IMR-90 (cell line): ENCODE data around the gene TMEM190. TPM values are rescaled to one million over a fixed set of nuclear protein-coding genes. Genes with fewer than 3 reads are reported as not detected.

Experiments used
- ATAC-seq: fragments of 200-7000 bp; cut with Tn5 transposase; 2 replicates; pipeline ENCODE4 v1.9.1; 2020; ENCODE audit warnings: low read depth, mild to moderate bottlenecking, moderate library complexity
- BruUV-seq: library from RNA; stranded (reverse); fragments of 400-500 nt; replicated peaks from 2 replicates; lab custom pipeline; 2021; lab: Mats Ljungman, UMichigan
- CTCF ChIA-PET: fragments of 300-600 bp; formaldehyde crosslinking; extraction: SDS; loops from one replicate; lab custom pipeline; 2021; ENCODE audit warnings: antibody characterized with exemption; lab: Yijun Ruan, JAX
- POLR2A ChIA-PET: fragments of 300-600 bp; sonication (Branson Sonifier 250); formaldehyde crosslinking; loops from one replicate; lab custom pipeline; 2022; ENCODE audit warnings: antibody characterized with exemption; ENCODE audit not compliant: unreplicated experiment; lab: Charles Lee
- DNase-seq: peaks from one replicate; pipeline ENCODE4 v3.0.0; 2013
- H2AFZ ChIP-seq: replicated peaks from 2 replicates; pipeline ENCODE3; 2013; ENCODE audit warnings: low read length, mild to moderate bottlenecking; ENCODE audit not compliant: poor library complexity
- H2AK5ac ChIP-seq: 2 replicates; pipeline ENCODE4 v1.6.1; 2013; ENCODE audit warnings: low read depth, low read length, inconsistent platforms
- H2AK9ac ChIP-seq: replicated peaks from 2 replicates; pipeline ENCODE3; 2013; ENCODE audit warnings: mild to moderate bottlenecking, low read depth, low read length, moderate library complexity; ENCODE audit not compliant: poor library complexity
- H2BK120ac ChIP-seq: 2 replicates; pipeline ENCODE4 v1.6.1; 2013; ENCODE audit warnings: low read depth, low read length, inconsistent platforms
- H2BK15ac ChIP-seq: 3 replicates; pipeline ENCODE4 v1.6.1; 2013; ENCODE audit warnings: low read depth, low read length, inconsistent platforms
- H2BK20ac ChIP-seq: 2 replicates; pipeline ENCODE4 v1.6.1; 2013; ENCODE audit warnings: low read depth, mild to moderate bottlenecking, inconsistent platforms, low read length, moderate library complexity
- H2BK5ac ChIP-seq: 2 replicates; pipeline ENCODE4 v1.6.1; 2013; ENCODE audit warnings: mild to moderate bottlenecking, low read depth, low read length, inconsistent platforms; ENCODE audit not compliant: poor library complexity, severe bottlenecking
- H3K14ac ChIP-seq: replicated peaks from 2 replicates; pipeline ENCODE4 v1.6.1; 2013; ENCODE audit warnings: low read depth, low read length, inconsistent platforms
- H3K18ac ChIP-seq: 2 replicates; pipeline ENCODE4 v1.6.1; 2013; ENCODE audit warnings: low read depth, low read length, control low read depth
- H3K23ac ChIP-seq: 2 replicates; pipeline ENCODE4 v1.6.1; 2013; ENCODE audit warnings: low read depth, low read length, inconsistent platforms
- H3K27ac ChIP-seq: 2 replicates; pipeline ENCODE4 v1.5.1; 2013; ENCODE audit warnings: mild to moderate bottlenecking, control low read depth, low read length; ENCODE audit not compliant: insufficient read depth
- H3K27me3 ChIP-seq: 2 replicates; pipeline ENCODE4 v1.6.1; 2013; ENCODE audit warnings: low read length; ENCODE audit not compliant: control insufficient read depth, insufficient read depth
- H3K36me3 ChIP-seq: 2 replicates; pipeline ENCODE4 v1.6.1; 2013; ENCODE audit warnings: low read length, mixed read lengths; ENCODE audit not compliant: control insufficient read depth, insufficient read depth
- H3K4ac ChIP-seq: 2 replicates; pipeline ENCODE4 v1.6.1; 2013; ENCODE audit warnings: low read depth, low read length, inconsistent platforms
- H3K4me1 ChIP-seq: 2 replicates; pipeline ENCODE4 v1.6.1; 2013; ENCODE audit warnings: low read length, mixed read lengths; ENCODE audit not compliant: control insufficient read depth, insufficient read depth
- H3K4me2 ChIP-seq: 2 replicates; pipeline ENCODE4 v1.6.1; 2013; ENCODE audit warnings: low read depth, mild to moderate bottlenecking, control low read depth, low read length, moderate library complexity
- H3K4me3 ChIP-seq: 2 replicates; pipeline ENCODE4 v1.5.1; 2013; ENCODE audit warnings: low read depth, mild to moderate bottlenecking, control low read depth, low read length, moderate library complexity; ENCODE audit not compliant: insufficient read depth
- H3K56ac ChIP-seq: 2 replicates; pipeline ENCODE4 v1.6.1; 2013; ENCODE audit warnings: low read length, inconsistent platforms; ENCODE audit not compliant: insufficient read depth; ENCODE audit errors: extremely low read depth
- H3K79me1 ChIP-seq, 2 experiments: 2 replicates each; pipeline ENCODE4 v1.6.1; 2013; ENCODE audit warnings: low read length in 2 of 2, inconsistent platforms in 1 of 2, low read depth in 1 of 2
- H3K9ac ChIP-seq: 2 replicates; pipeline ENCODE4 v1.6.1; 2013; ENCODE audit warnings: low read depth, low read length, control low read depth
- H3K9me1 ChIP-seq: 2 replicates; pipeline ENCODE4 v1.6.1; 2013; ENCODE audit warnings: low read length, inconsistent platforms; ENCODE audit not compliant: insufficient read depth
- H3K9me3 ChIP-seq: 2 replicates; pipeline ENCODE4 v1.6.1; 2013; ENCODE audit warnings: low read length; ENCODE audit not compliant: control insufficient read depth, insufficient read depth
- H4K20me1 ChIP-seq: 2 replicates; pipeline ENCODE4 v1.6.1; 2013; ENCODE audit warnings: low read length, inconsistent platforms; ENCODE audit not compliant: insufficient read depth
- H4K5ac ChIP-seq: 2 replicates; pipeline ENCODE4 v1.6.1; 2013; ENCODE audit warnings: mild to moderate bottlenecking, low read depth, low read length, control low read depth
- H4K8ac ChIP-seq, 2 experiments: 2 replicates each; pipeline ENCODE4 v1.6.1; 2013; ENCODE audit warnings: low read depth in 2 of 2, low read length in 2 of 2, control low read depth in 1 of 2, inconsistent platforms in 1 of 2
- H4K91ac ChIP-seq: 2 replicates; pipeline ENCODE4 v1.6.1; 2013; ENCODE audit warnings: low read depth, low read length, inconsistent platforms; ENCODE audit not compliant: insufficient read depth
- CEBPB ChIP-seq: IDR thresholded peaks from 2 replicates; pipeline ENCODE4 v1.6.1; 2012; ENCODE audit warnings: low read depth, low read length, improper control_type of control experiment
- CHD1 ChIP-seq: IDR thresholded peaks from 2 replicates; pipeline ENCODE4 v1.6.1; 2012; ENCODE audit warnings: low read depth, low read length, improper control_type of control experiment
- FOS ChIP-seq: fragments of 150-350 bp; IDR thresholded peaks from 2 replicates; pipeline ENCODE4 v1.6.1; 2016; ENCODE audit warnings: low read depth, low read length
- MAFK ChIP-seq: IDR thresholded peaks from 2 replicates; pipeline ENCODE4 v1.6.1; 2012; ENCODE audit warnings: low read depth, low read length, improper control_type of control experiment
- MAZ ChIP-seq: IDR thresholded peaks from 2 replicates; pipeline ENCODE4 v1.6.1; 2012; ENCODE audit warnings: low read depth, mild to moderate bottlenecking, low read length, improper control_type of control experiment, moderate library complexity, borderline replicate concordance
- MXI1 ChIP-seq: IDR thresholded peaks from 2 replicates; pipeline ENCODE4 v1.6.1; 2012; ENCODE audit warnings: low read depth, mild to moderate bottlenecking, low read length, moderate library complexity, borderline replicate concordance
- NFE2L2 ChIP-seq: fragments of 150-350 bp; IDR thresholded peaks from 2 replicates; pipeline ENCODE4 v1.6.1; 2016; ENCODE audit warnings: low read depth, mild to moderate bottlenecking, low read length
- POLR2A ChIP-seq: IDR thresholded peaks from 2 replicates; pipeline ENCODE4 v1.6.1; 2012; ENCODE audit warnings: mild to moderate bottlenecking, low read depth, low read length
- RAD21 ChIP-seq: IDR thresholded peaks from 2 replicates; pipeline ENCODE4 v1.6.1; 2012; ENCODE audit warnings: low read length, improper control_type of control experiment
- RCOR1 ChIP-seq: IDR thresholded peaks from 2 replicates; pipeline ENCODE4 v1.6.1; 2012; ENCODE audit warnings: mild to moderate bottlenecking, low read length, improper control_type of control experiment; ENCODE audit not compliant: insufficient replicate concordance
- RFX5 ChIP-seq: IDR thresholded peaks from 2 replicates; pipeline ENCODE4 v1.8.0; 2012; ENCODE audit warnings: low read depth, mild to moderate bottlenecking, low read length, moderate library complexity
- SMC3 ChIP-seq: fragments of 150-350 bp; IDR thresholded peaks from 2 replicates; pipeline ENCODE4 v1.6.1; 2016; ENCODE audit warnings: low read depth, mild to moderate bottlenecking, antibody characterized with exemption, low read length, moderate library complexity
- WGBS, 2 experiments: methylation state at CpG; one replicate each; pipeline versions ENCODE4 v1.1.5 to v1.1.7; 2013; ENCODE audit warnings: missing lambda C conversion rate in 2 of 2; ENCODE audit not compliant: insufficient read length in 1 of 2; ENCODE audit errors: extremely low coverage in 2 of 2; 5-methylcytosine and 5-hydroxymethylcytosine counted together
- dilution Hi-C: fragments of 300-500 bp; cut with HindIII; formaldehyde crosslinking; loops from one replicate; pipeline ENCODE4 v1.14.3; 2018; ENCODE audit warnings: low sequenced_read_pairs; ENCODE audit not compliant: unreplicated experiment
- in situ Hi-C: fragments of 300-500 bp; cut with MboI; formaldehyde crosslinking; loops from 3 replicates; pipeline ENCODE4 v1.14.3; 2019; ENCODE audit warnings: low sequenced_read_pairs, inconsistent platforms, mixed read lengths
- intact Hi-C: fragments of 100-400 bp; cut with micrococcal nuclease; formaldehyde crosslinking; loops from 2 replicates; pipeline ENCODE4 v1.10.0; 2022
- polyA plus RNA-seq, 3 experiments: library from polyadenylated mRNA; depleted of rRNA; stranded (reverse); fragments of >200 nt; gene quantifications; 2 replicates each; pipeline ENCODE4 v1.2.3, GENCODE V29; 2012; ENCODE audit warnings: low replicate concordance in 1 of 3
- total RNA-seq: library from RNA; depleted of rRNA; stranded (reverse); fragments of >200 nt; gene quantifications from 2 replicates; pipeline ENCODE4 v1.2.3, GENCODE V29; 2012
- TF ChIP-seq, protein P1 (sequence below): fragments of 150-350 bp; IDR thresholded peaks from 2 replicates; pipeline ENCODE4 v1.6.1; 2016; ENCODE audit warnings: low read depth, mild to moderate bottlenecking, low read length, moderate library complexity, borderline replicate concordance
- TF ChIP-seq, protein P2 (sequence below): conservative IDR thresholded peaks from 2 replicates; pipeline ENCODE4 v1.5.1; 2012; ENCODE audit warnings: mild to moderate bottlenecking, low read depth, low read length, improper control_type of control experiment
- TF ChIP-seq, protein P3 (sequence below): fragments of 150-350 bp; IDR thresholded peaks from 2 replicates; pipeline ENCODE4 v1.6.1; 2017; ENCODE audit warnings: mild to moderate bottlenecking, antibody characterized with exemption, low read length, low read depth

The TMEM190 gene
- total and polyA plus RNA-seq, 2 of the 4 experiments (the other 2 are of a cell fraction): 1.6 TPM; not detected in 1

DNA sequence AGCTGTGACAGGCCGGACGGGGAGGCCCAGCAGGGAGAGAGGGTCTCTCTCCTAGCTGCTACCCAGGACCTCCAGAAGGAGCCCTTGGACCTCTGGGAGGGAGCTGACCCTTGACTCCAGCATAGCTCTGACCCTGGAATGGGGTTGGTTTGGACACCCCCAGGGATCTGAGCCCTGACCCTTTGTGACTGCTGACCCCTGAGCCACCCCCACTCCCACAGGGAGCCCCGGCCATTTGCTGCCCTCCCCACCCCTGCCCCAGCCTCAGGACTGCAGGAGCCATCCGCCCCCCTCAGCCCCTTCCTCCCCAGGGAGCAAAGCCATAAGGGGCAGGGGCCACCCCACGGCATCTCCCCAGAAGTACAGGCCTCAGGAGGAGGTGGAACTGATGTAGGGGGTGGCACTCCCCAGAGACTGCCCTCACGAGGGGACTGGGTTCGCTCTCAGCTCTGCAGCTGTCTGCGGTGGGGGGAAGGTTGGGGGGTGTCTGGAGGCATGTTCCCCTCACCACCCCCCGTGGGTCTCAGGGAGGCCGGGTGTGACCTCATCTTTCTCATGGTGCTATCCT lies 29.1 kb upstream of the TMEM190 start:
- DNase-seq (no peak), ATAC-seq (no peak)
- intact Hi-C loops: no loop called here
- Histone ChIP-seq H2AK9ac (no peak overlapping the region), H3K4me2 (no peak overlapping the region), H2AFZ (no peak overlapping the region), H3K36me3 (peaks cover 16% of the 10 kb centered on the region; the same call in 1 of the 2 replicates), H3K9me3 (no peaks in the 10 kb centered on the region), H3K27ac (no peak overlapping the region), H4K91ac (no peak overlapping the region), H2BK15ac (no peak overlapping the region), H3K56ac (no peak overlapping the region), H3K79me1 (no peaks in the 10 kb centered on the region), H3K4ac (no peak overlapping the region), H4K20me1 (no peaks in the 10 kb centered on the region; the same call in 1 of the 2 replicates), H2AK5ac (no peak overlapping the region), H4K8ac (no peak overlapping the region), H4K5ac (no peak overlapping the region), H2BK20ac (no peak overlapping the region), H3K23ac (no peak overlapping the region), H3K27me3 (peaks cover 11% of the 10 kb centered on the region), H3K4me3 (no peak overlapping the region), H3K9me1 (no peaks in the 10 kb centered on the region), H2BK120ac (no peak overlapping the region), H3K14ac (no peak overlapping the region), H3K18ac (no peak overlapping the region), H3K9ac (no peak overlapping the region), H3K4me1 (peaks cover 3% of the 10 kb centered on the region; the same call in 1 of the 2 replicates), H2BK5ac (no peak overlapping the region)
- dilution Hi-C loops: no loop called here
- 100% methylated on average over 2 of the region's 10 CpGs; no CpG with 5 or more reads in 1 of the 2 experiments for WGBS, 2 experiments
- in situ Hi-C loops: no loop called here
- BruUV-seq: no TSS peak
- ChIA-PET CTCF (interaction anchor here (0.5 kb wide), 1 partner anchor 9 kb away, joined by 5 read pairs; no protein-coding TSS in a partner anchor), POLR2A (no interaction called here)
- TF ChIP-seq CEBPB (no peak), NFE2L2 (no peak), RFX5 (no peak), MXI1 (no peak), POLR2A (no peak), RAD21 (no peak), RCOR1 (no peak), FOS (no peak), SMC3 (no peak), MAZ (no peak), MAFK (no peak), CHD1 (no peak)
- TF ChIP-seq, protein P1, sequence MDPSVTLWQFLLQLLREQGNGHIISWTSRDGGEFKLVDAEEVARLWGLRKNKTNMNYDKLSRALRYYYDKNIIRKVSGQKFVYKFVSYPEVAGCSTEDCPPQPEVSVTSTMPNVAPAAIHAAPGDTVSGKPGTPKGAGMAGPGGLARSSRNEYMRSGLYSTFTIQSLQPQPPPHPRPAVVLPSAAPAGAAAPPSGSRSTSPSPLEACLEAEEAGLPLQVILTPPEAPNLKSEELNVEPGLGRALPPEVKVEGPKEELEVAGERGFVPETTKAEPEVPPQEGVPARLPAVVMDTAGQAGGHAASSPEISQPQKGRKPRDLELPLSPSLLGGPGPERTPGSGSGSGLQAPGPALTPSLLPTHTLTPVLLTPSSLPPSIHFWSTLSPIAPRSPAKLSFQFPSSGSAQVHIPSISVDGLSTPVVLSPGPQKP: no peak
- TF ChIP-seq, protein P2, sequence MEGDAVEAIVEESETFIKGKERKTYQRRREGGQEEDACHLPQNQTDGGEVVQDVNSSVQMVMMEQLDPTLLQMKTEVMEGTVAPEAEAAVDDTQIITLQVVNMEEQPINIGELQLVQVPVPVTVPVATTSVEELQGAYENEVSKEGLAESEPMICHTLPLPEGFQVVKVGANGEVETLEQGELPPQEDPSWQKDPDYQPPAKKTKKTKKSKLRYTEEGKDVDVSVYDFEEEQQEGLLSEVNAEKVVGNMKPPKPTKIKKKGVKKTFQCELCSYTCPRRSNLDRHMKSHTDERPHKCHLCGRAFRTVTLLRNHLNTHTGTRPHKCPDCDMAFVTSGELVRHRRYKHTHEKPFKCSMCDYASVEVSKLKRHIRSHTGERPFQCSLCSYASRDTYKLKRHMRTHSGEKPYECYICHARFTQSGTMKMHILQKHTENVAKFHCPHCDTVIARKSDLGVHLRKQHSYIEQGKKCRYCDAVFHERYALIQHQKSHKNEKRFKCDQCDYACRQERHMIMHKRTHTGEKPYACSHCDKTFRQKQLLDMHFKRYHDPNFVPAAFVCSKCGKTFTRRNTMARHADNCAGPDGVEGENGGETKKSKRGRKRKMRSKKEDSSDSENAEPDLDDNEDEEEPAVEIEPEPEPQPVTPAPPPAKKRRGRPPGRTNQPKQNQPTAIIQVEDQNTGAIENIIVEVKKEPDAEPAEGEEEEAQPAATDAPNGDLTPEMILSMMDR: no peak
- TF ChIP-seq, protein P3, sequence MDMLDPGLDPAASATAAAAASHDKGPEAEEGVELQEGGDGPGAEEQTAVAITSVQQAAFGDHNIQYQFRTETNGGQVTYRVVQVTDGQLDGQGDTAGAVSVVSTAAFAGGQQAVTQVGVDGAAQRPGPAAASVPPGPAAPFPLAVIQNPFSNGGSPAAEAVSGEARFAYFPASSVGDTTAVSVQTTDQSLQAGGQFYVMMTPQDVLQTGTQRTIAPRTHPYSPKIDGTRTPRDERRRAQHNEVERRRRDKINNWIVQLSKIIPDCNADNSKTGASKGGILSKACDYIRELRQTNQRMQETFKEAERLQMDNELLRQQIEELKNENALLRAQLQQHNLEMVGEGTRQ: no peak
